ENCODE results near the gene RAB30. TPM values are rescaled to one million over a fixed set of nuclear protein-coding genes. Genes with fewer than 3 reads are reported as not detected.

Gene RAB30
- total RNA-seq, 2 experiments from 2014 or later = 76.2 to 79.2 TPM

GRCh38 chr11:82980292-82980691 lies 91.4 kb downstream of the RAB30 start:
- no peak for ATAC-seq (ENCODE audit: poor library complexity)
- no peaks in the 10 kb centered on the region for H3K9me3 ChIP-seq (ENCODE audit: control insufficient read depth in 1 of 2, insufficient read depth in 1 of 2, low read length in 2 of 2)
- no peak overlapping the region for H3K27ac Mint-ChIP-seq
- peaks cover 22% of the 10 kb centered on the region for H3K4me1 Mint-ChIP-seq (ENCODE audit: low read depth)
- DNase-seq = no peak
- peaks cover 3% of the 10 kb centered on the region for H3K36me3 ChIP-seq (ENCODE audit: insufficient read depth, low read length)
- H3K4me1 ChIP-seq (ENCODE audit: insufficient read depth, low read length) = no peaks in the 10 kb centered on the region
- H3K4me3 Mint-ChIP-seq = no peak overlapping the region
- H3K9me3 Mint-ChIP-seq = peaks cover 3% of the 10 kb centered on the region
- intact Hi-C loops (cut with DNase I, micrococcal nuclease) = no loop called here
- no peak overlapping the region for H3K4me3 ChIP-seq (ENCODE audit: low read length)
- TF ChIP-seq CTCF (IDR thresholded peaks at IDR 0.05) = no peak
- CTCF ChIA-PET = no interaction called here
- no peaks in the 10 kb centered on the region for H3K27me3 Mint-ChIP-seq
- H3K27me3 ChIP-seq (ENCODE audit: control insufficient read depth in 1 of 2, insufficient read depth in 2 of 2, low read length in 2 of 2) = no peaks in the 10 kb centered on the region
- POLR2A ChIA-PET = interaction anchor here (1.4 to 1.5 kb wide), 2 partner anchors 9 to 138 kb away, joined by 3 to 5 read pairs; no protein-coding TSS in a partner anchor
- no peak overlapping the region for H3K27ac ChIP-seq (ENCODE audit: low read depth in 1 of 2, low read length in 2 of 2)
- peaks cover 41% of the 10 kb centered on the region for H3K36me3 Mint-ChIP-seq (ENCODE audit: low read depth)

- Mint-ChIP-seq H3K36me3 (ENCODE audit: low read depth) (peaks cover 36% of the 10 kb centered on the region), H3K9me3 (peaks cover 3% of the 10 kb centered on the region), H3K4me3 (no peak overlapping the region), H3K4me1 (ENCODE audit: low read depth) (peaks cover 22% of the 10 kb centered on the region), H3K27ac (no peak overlapping the region), H3K27me3 (no peaks in the 10 kb centered on the region)
- no peak for ATAC-seq (ENCODE audit: poor library complexity)
- no peak for DNase-seq
- ChIA-PET CTCF (no interaction called here), POLR2A (interaction anchor here (1.4 to 1.5 kb wide), 2 partner anchors 9 to 139 kb away, joined by 3 to 5 read pairs; no protein-coding TSS in a partner anchor)
- no peak for TF ChIP-seq CTCF (IDR thresholded peaks at IDR 0.05)
- H3K9me3 ChIP-seq (ENCODE audit: control insufficient read depth in 1 of 2, insufficient read depth in 1 of 2, low read length in 2 of 2) = no peaks in the 10 kb centered on the region
- no peaks in the 10 kb centered on the region for H3K27me3 ChIP-seq (ENCODE audit: control insufficient read depth in 1 of 2, insufficient read depth in 2 of 2, low read length in 2 of 2)
- no peak overlapping the region for H3K27ac ChIP-seq (ENCODE audit: low read depth in 1 of 2, low read length in 2 of 2)
- peaks cover 3% of the 10 kb centered on the region for H3K36me3 ChIP-seq (ENCODE audit: insufficient read depth, low read length)
- no peaks in the 10 kb centered on the region for H3K4me1 ChIP-seq (ENCODE audit: insufficient read depth, low read length)
- H3K4me3 ChIP-seq (ENCODE audit: low read length) = no peak overlapping the region
- intact Hi-C loops (cut with DNase I, micrococcal nuclease) = no loop called here
Measured at GRCh38 chr11:82979824-82980223, 91.9 kb downstream of the RAB30 start.

GRCh38 chr11:82978422-82979099 lies 93.1 kb downstream of the RAB30 start:
- ATAC-seq (ENCODE audit: poor library complexity) = peak; percentile 56
- no peak for TF ChIP-seq CTCF (IDR thresholded peaks at IDR 0.05)
- Histone ChIP-seq H3K9me3 (ENCODE audit: control insufficient read depth in 1 of 2, insufficient read depth in 1 of 2, low read length in 2 of 2) (no peaks in the 10 kb centered on the region), H3K27ac (ENCODE audit: low read depth in 1 of 2, low read length in 2 of 2) (no peak overlapping the region), H3K4me1 (ENCODE audit: insufficient read depth, low read length) (no peaks in the 10 kb centered on the region), H3K27me3 (ENCODE audit: control insufficient read depth in 1 of 2, insufficient read depth in 2 of 2, low read length in 2 of 2) (no peaks in the 10 kb centered on the region), H3K36me3 (ENCODE audit: insufficient read depth, low read length) (peaks cover 3% of the 10 kb centered on the region), H3K4me3 (ENCODE audit: low read length) (no peak overlapping the region)
- peak in 2 of 14 experiments; percentile 23 to 36 for DNase-seq
- H3K27ac Mint-ChIP-seq = no peak overlapping the region
- H3K27me3 Mint-ChIP-seq = no peaks in the 10 kb centered on the region
- H3K9me3 Mint-ChIP-seq = peaks cover 3% of the 10 kb centered on the region
- POLR2A ChIA-PET = no interaction called here
- intact Hi-C loops (cut with DNase I, micrococcal nuclease) = no loop called here
- peaks cover 26% of the 10 kb centered on the region for H3K36me3 Mint-ChIP-seq (ENCODE audit: low read depth)
- no peak overlapping the region for H3K4me3 Mint-ChIP-seq
- H3K4me1 Mint-ChIP-seq (ENCODE audit: low read depth) = peaks cover 22% of the 10 kb centered on the region
- CTCF ChIA-PET = no interaction called here
